GM12873 (cell line): Measurements from ENCODE around the gene UBL3.

ENCODE experiments used
- CTCF ChIP-seq: IDR thresholded peaks from 2 replicates; pipeline ENCODE4 v1.5.1; 2012; ENCODE audit warnings: low read depth, mild to moderate bottlenecking, moderate library complexity, low read length, control low read depth; ENCODE audit not compliant: insufficient read depth; ENCODE audit errors: missing control alignments

Gene UBL3

GRCh38 chr13:29774830-29775229 lies 75.6 kb downstream of the UBL3 start:
- TF ChIP-seq CTCF, result no peak

GRCh38 chr13:29771247-29771646 lies 79.2 kb downstream of the UBL3 start:
- TF ChIP-seq CTCF, result peak; percentile 30

GRCh38 chr13:29767006-29767405 lies 83.4 kb downstream of the UBL3 start:
- no peak for TF ChIP-seq CTCF

GRCh38 chr13:29763436-29764180 lies 86.8 kb downstream of the UBL3 start:
- TF ChIP-seq CTCF, result no peak

GRCh38 chr13:29761815-29762214 lies 88.6 kb downstream of the UBL3 start:
- no peak for TF ChIP-seq CTCF

GRCh38 chr13:29761160-29761559 lies 89.3 kb downstream of the UBL3 start:
- TF ChIP-seq CTCF, result no peak

- no peak for TF ChIP-seq CTCF
Observed at GRCh38 chr13:29760544-29760943, 89.9 kb downstream of the UBL3 start.
